H1 (cell line): Measurements from ENCODE around the gene SLC16A9. TPM values are rescaled to one million over a fixed set of nuclear protein-coding genes. Genes with fewer than 3 reads are reported as not detected.

Experiments used
- CTCF ChIA-PET: fragments of 300-600 bp; sonication (Branson Sonifier 250); formaldehyde crosslinking; loops from one replicate; lab custom pipeline; 2021; ENCODE audit not compliant: partially characterized antibody; lab: Charles Lee
- POLR2A ChIA-PET: fragments of 300-600 bp; sonication (Branson Sonifier 250); formaldehyde crosslinking; loops from one replicate; lab custom pipeline; 2021; ENCODE audit warnings: inconsistent platforms; ENCODE audit not compliant: partially characterized antibody; lab: Charles Lee
- DNase-seq, 2 experiments: peaks; one replicate each; pipeline versions ENCODE4 v3.0.0 to v3.0.0-alpha.2; 2010 to 2022; ENCODE audit warnings: low spot score in 2 of 2, low read depth in 1 of 2, mixed read lengths in 1 of 2
- FAIRE-seq: peaks from 2 replicates; lab custom pipeline; 2011; peaks lifted over from hg19 to GRCh38; lab: Jason Lieb, UNC
- H2AFZ ChIP-seq: 2 replicates; pipeline ENCODE4 v1.8.1; 2012; ENCODE audit warnings: low read length, inconsistent platforms
- H2AK5ac ChIP-seq: 2 replicates; pipeline ENCODE4 v1.6.1; 2013; ENCODE audit warnings: low read depth, low read length
- H2BK120ac ChIP-seq: replicated peaks from 2 replicates; pipeline ENCODE3; 2013; ENCODE audit warnings: low read depth, low read length, inconsistent platforms
- H2BK12ac ChIP-seq: 2 replicates; pipeline ENCODE4 v1.6.1; 2013; ENCODE audit warnings: low read depth, low read length
- H2BK15ac ChIP-seq: 2 replicates; pipeline ENCODE4 v1.6.1; 2013; ENCODE audit warnings: low read length
- H2BK20ac ChIP-seq: 2 replicates; pipeline ENCODE4 v1.6.1; 2013; ENCODE audit warnings: low read length
- H2BK5ac ChIP-seq: 2 replicates; pipeline ENCODE4 v1.6.1; 2013; ENCODE audit warnings: low read depth, low read length
- H3K14ac ChIP-seq: 2 replicates; pipeline ENCODE4 v1.6.1; 2013; ENCODE audit warnings: inconsistent platforms; ENCODE audit not compliant: insufficient read length
- H3K18ac ChIP-seq: 2 replicates; pipeline ENCODE4 v1.6.1; 2013; ENCODE audit warnings: low read length; ENCODE audit errors: extremely low read depth
- H3K23ac ChIP-seq: 2 replicates; pipeline ENCODE4 v1.6.1; 2013; ENCODE audit warnings: inconsistent platforms; ENCODE audit not compliant: insufficient read length
- H3K23me2 ChIP-seq: 2 replicates; pipeline ENCODE4 v1.6.1; 2013; ENCODE audit warnings: low read depth, low read length
- H3K27ac ChIP-seq: 2 replicates; pipeline ENCODE4 v1.6.1; 2011; ENCODE audit warnings: low read depth, low read length, inconsistent platforms
- H3K27me3 ChIP-seq, 4 experiments: replicated peaks in 1 of 4; 1 replicate in 1 of 4; 2 replicates in 3 of 4; pipeline versions ENCODE4 v1.6.1 to v1.8.1; 2011 to 2013; ENCODE audit warnings: low read length in 3 of 4, mild to moderate bottlenecking in 3 of 4, inconsistent platforms in 2 of 4, mixed read lengths in 2 of 4, moderate library complexity in 1 of 4; ENCODE audit not compliant: control insufficient read depth in 3 of 4, insufficient read depth in 3 of 4; ENCODE audit errors: extremely low read depth in 1 of 4
- H3K36me3 ChIP-seq, 4 experiments: 2 replicates each; pipeline versions ENCODE4 v1.6.1 to v1.8.1; 2011 to 2013; ENCODE audit warnings: mild to moderate bottlenecking in 4 of 4, low read length in 3 of 4, moderate library complexity in 2 of 4, control low read depth in 1 of 4, inconsistent platforms in 1 of 4; ENCODE audit not compliant: insufficient read depth in 4 of 4, control insufficient read depth in 2 of 4
- H3K4ac ChIP-seq: replicated peaks from 2 replicates; pipeline ENCODE3; 2013; ENCODE audit warnings: low read length, low read depth, mixed read lengths, inconsistent platforms; ENCODE audit not compliant: insufficient read length
- H3K4me1 ChIP-seq, 4 experiments: replicated peaks in 1 of 4; 1 replicate in 1 of 4; 2 replicates in 3 of 4; pipeline versions ENCODE4 v1.6.1 to v1.8.1; 2011 to 2013; ENCODE audit warnings: low read length in 3 of 4, inconsistent platforms in 2 of 4, mixed read lengths in 1 of 4; ENCODE audit not compliant: insufficient read depth in 4 of 4, control insufficient read depth in 3 of 4
- H3K4me2 ChIP-seq, 2 experiments: 2 replicates each; pipeline versions ENCODE4 v1.6.1 to v1.8.1; 2011 to 2013; ENCODE audit warnings: low read depth in 2 of 2, low read length in 2 of 2, control low read depth in 1 of 2, inconsistent platforms in 1 of 2, mild to moderate bottlenecking in 1 of 2; ENCODE audit not compliant: insufficient read depth in 1 of 2
- H3K4me3 ChIP-seq, 4 experiments: fragments of 200-600, 300-600 bp in 1 of 4; sonication (generic), shearing (Covaris generic), sonication (Bioruptor Twin) in 1 of 4; 2 replicates each; pipeline versions ENCODE4 v1.5.1 to v1.8.1; 2011 to 2016; ENCODE audit warnings: low read length in 4 of 4, low read depth in 3 of 4, control low read depth in 2 of 4, inconsistent platforms in 2 of 4, mild to moderate bottlenecking in 2 of 4, mixed read lengths in 1 of 4, moderate library complexity in 1 of 4; ENCODE audit not compliant: insufficient read depth in 2 of 4; ENCODE audit errors: extremely low read depth in 1 of 4
- H3K56ac ChIP-seq: replicated peaks from 2 replicates; pipeline ENCODE3; 2013; ENCODE audit warnings: low read depth, mild to moderate bottlenecking, mixed read lengths, low read length, inconsistent platforms; ENCODE audit not compliant: insufficient read length
- H3K79me1 ChIP-seq: 2 replicates; pipeline ENCODE4 v1.6.1; 2013; ENCODE audit warnings: low read depth, low read length, control low read depth
- H3K79me2 ChIP-seq, 2 experiments: 2 replicates each; pipeline versions ENCODE4 v1.6.1 to v1.8.1; 2012 to 2013; ENCODE audit warnings: low read length in 2 of 2, mild to moderate bottlenecking in 2 of 2, inconsistent platforms in 1 of 2; ENCODE audit not compliant: insufficient read depth in 2 of 2, control insufficient read depth in 1 of 2
- H3K9ac ChIP-seq, 4 experiments: replicated peaks in 1 of 4; 1 replicate in 1 of 4; 2 replicates in 3 of 4; pipeline versions ENCODE4 v1.6.1 to v1.8.1; 2011 to 2013; ENCODE audit warnings: low read depth in 3 of 4, low read length in 3 of 4, control low read depth in 2 of 4, mild to moderate bottlenecking in 2 of 4, moderate library complexity in 2 of 4, inconsistent platforms in 1 of 4; ENCODE audit errors: extremely low read depth in 1 of 4
- H3K9me3 ChIP-seq, 2 experiments: 2 replicates each; pipeline versions ENCODE4 v1.6.1 to v1.8.1; 2012 to 2013; ENCODE audit warnings: mild to moderate bottlenecking in 2 of 2, moderate library complexity in 2 of 2, control low read depth in 1 of 2, inconsistent platforms in 1 of 2, low read depth in 1 of 2, low read length in 1 of 2, mixed read lengths in 1 of 2; ENCODE audit not compliant: insufficient read depth in 2 of 2
- H4K20me1 ChIP-seq, 2 experiments: replicated peaks in 1 of 2; 2 replicates each; pipeline versions ENCODE3 to v1.8.1; 2011 to 2013; ENCODE audit warnings: inconsistent platforms in 2 of 2, low read length in 2 of 2, mild to moderate bottlenecking in 1 of 2; ENCODE audit not compliant: insufficient read depth in 2 of 2, control insufficient read depth in 1 of 2
- H4K5ac ChIP-seq: 2 replicates; pipeline ENCODE4 v1.6.1; 2013; ENCODE audit warnings: low read length, low read depth, mixed read lengths, inconsistent platforms; ENCODE audit not compliant: insufficient read length
- H4K8ac ChIP-seq: 2 replicates; pipeline ENCODE4 v1.8.0; 2013; ENCODE audit warnings: mild to moderate bottlenecking, moderate library complexity, low read length, inconsistent platforms; ENCODE audit not compliant: insufficient read depth; ENCODE audit errors: extremely low read depth
- H4K91ac ChIP-seq: replicated peaks from 2 replicates; pipeline ENCODE3; 2013; ENCODE audit warnings: low read length, mixed read lengths, inconsistent platforms; ENCODE audit not compliant: insufficient read length
- BRCA1 ChIP-seq: IDR thresholded peaks from 2 replicates; pipeline ENCODE4 v1.6.1; 2012; ENCODE audit warnings: low read depth, low read length, improper control_type of control experiment
- CHD1 ChIP-seq: IDR thresholded peaks from 2 replicates; pipeline ENCODE4 v1.6.1; 2012; ENCODE audit warnings: low read depth, low read length, improper control_type of control experiment
- CREB1 ChIP-seq: IDR thresholded peaks from 2 replicates; pipeline ENCODE4 v1.6.1; 2012; ENCODE audit warnings: inconsistent platforms
- GABPA ChIP-seq: IDR thresholded peaks from 2 replicates; pipeline ENCODE4 v1.6.1; 2011; ENCODE audit warnings: mild to moderate bottlenecking, low read length, moderate library complexity, borderline replicate concordance; ENCODE audit not compliant: insufficient read depth
- HDAC6 ChIP-seq: IDR thresholded peaks from one replicate; pipeline ENCODE4 v1.7.1; 2012; ENCODE audit warnings: low read depth, mild to moderate bottlenecking, inconsistent platforms, low read length, moderate library complexity
- KDM1A ChIP-seq: fragments of 200-600, 300-600 bp; sonication (generic); IDR thresholded peaks from 2 replicates; pipeline ENCODE4 v1.7.1; 2016; ENCODE audit warnings: mild to moderate bottlenecking, low read length, borderline replicate concordance
- NANOG ChIP-seq: IDR thresholded peaks from 2 replicates; pipeline ENCODE4 v1.6.1; 2011; ENCODE audit warnings: low read length, low read depth, mild to moderate bottlenecking, inconsistent platforms; ENCODE audit not compliant: insufficient read depth, poor library complexity, severe bottlenecking
- RBBP5 ChIP-seq: IDR thresholded peaks from 2 replicates; pipeline ENCODE4 v1.7.1; 2012; ENCODE audit warnings: low read depth, mild to moderate bottlenecking, inconsistent platforms, low read length, moderate library complexity, borderline replicate concordance
- SIN3A ChIP-seq, 2 experiments: IDR thresholded peaks in 1 of 2; conservative IDR thresholded peaks in 1 of 2; 2 replicates each; pipeline ENCODE4 v1.6.1; 2011 to 2012; ENCODE audit warnings: low read length in 2 of 2, improper control_type of control experiment in 1 of 2, low read depth in 1 of 2, mild to moderate bottlenecking in 1 of 2
- SIRT6 ChIP-seq: IDR thresholded peaks from one replicate; pipeline ENCODE4 v1.7.1; 2012; ENCODE audit warnings: low read length, inconsistent platforms
- SP4 ChIP-seq: IDR thresholded peaks from 2 replicates; pipeline ENCODE4 v1.6.1; 2012; ENCODE audit warnings: low read length, inconsistent platforms
- TCF12 ChIP-seq: IDR thresholded peaks from 2 replicates; pipeline ENCODE4 v1.6.1; 2011; ENCODE audit warnings: low read depth, mild to moderate bottlenecking, low read length
- WGBS, 2 experiments: shearing (Covaris generic) in 1 of 2; methylation state at CpG; one replicate each; pipeline versions ENCODE4 v1.1.6 to v1.1.7; 2013 to 2015; ENCODE audit warnings: low lambda C conversion rate in 2 of 2, mixed read lengths in 2 of 2, inconsistent platforms in 1 of 2, low coverage in 1 of 2, missing lambda C conversion rate in 1 of 2; ENCODE audit not compliant: insufficient replicate concordance in 2 of 2, insufficient coverage in 1 of 2, insufficient read length in 1 of 2; ENCODE audit errors: extremely low coverage in 1 of 2, missing lambda C conversion rate in 1 of 2; 5-methylcytosine and 5-hydroxymethylcytosine counted together
- polyA plus RNA-seq, 7 experiments: library from polyadenylated mRNA; depleted of rRNA in 3 of 7; stranded (reverse) in 5 of 7; unstranded in 2 of 7; fragments of >200 nt in 5 of 7; fragments of 200-250 nt in 2 of 7; gene quantifications; 1 replicate in 5 of 7; 2 replicates in 1 of 7; 4 replicates in 1 of 7; pipeline versions ENCODE4 v1.2.1 to v1.2.3, GENCODE V29; 2011 to 2013; ENCODE audit warnings: missing spikeins in 2 of 7, mixed read lengths in 2 of 7
- total RNA-seq: library from RNA; stranded (reverse); fragmentation: NEBNext Ultra II Directional; extraction: Animal tissue kit (Norgen Biotek cat#: 25700); gene quantifications from 2 replicates; pipeline ENCODE4 v1.2.1, GENCODE V29; 2021
- TF ChIP-seq, protein P1 (sequence below): IDR thresholded peaks from 2 replicates; pipeline ENCODE4 v1.6.1; 2012; ENCODE audit warnings: inconsistent platforms
- TF ChIP-seq, protein P2 (sequence below): IDR thresholded peaks from 2 replicates; pipeline ENCODE4 v1.6.1; 2011; ENCODE audit warnings: low read depth, mild to moderate bottlenecking, low read length; ENCODE audit not compliant: insufficient read depth

SLC16A9 gene
- total and polyA plus RNA-seq, 2 of the 8 experiments (the other 6 are each of a cell fraction or from before 2014, with no cell fraction given), result 11.2 to 20.5 TPM

DNA sequence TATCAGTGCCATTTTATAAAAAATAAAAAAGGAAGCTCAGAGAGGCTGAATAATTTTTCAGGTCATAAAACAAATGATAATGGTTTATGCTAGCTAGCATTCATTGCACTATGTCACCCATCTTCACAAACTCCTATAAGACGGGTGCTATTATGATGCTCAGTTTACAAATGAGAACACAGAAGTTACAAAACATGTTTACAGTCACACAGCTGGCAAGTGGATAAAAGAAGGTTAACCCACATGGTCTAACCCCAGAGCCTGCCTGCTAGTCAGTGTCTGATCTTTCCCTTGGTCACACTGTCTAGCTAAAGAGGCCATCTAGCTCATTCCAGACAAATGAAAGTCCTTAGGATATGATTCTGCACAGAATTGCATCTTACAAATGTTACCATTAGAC is 39.4 kb downstream of the SLC16A9 start:
- Histone ChIP-seq H2AFZ (no peak overlapping the region), H3K4ac (no peak overlapping the region), H3K23me2 (no peaks in the 10 kb centered on the region), H4K91ac (no peak overlapping the region), H3K79me1 (no peaks in the 10 kb centered on the region), H3K4me1 (peaks cover 0 to 2% (median 0%) of the 10 kb centered on the region in 4 experiments; a peak in 2 of 7 replicates), H3K4me3 (no peak overlapping the region), H3K9ac (no peak overlapping the region), H4K8ac (no peak overlapping the region), H3K23ac (no peak overlapping the region), H3K27ac (no peak overlapping the region), H2BK20ac (no peak overlapping the region), H2BK5ac (no peak overlapping the region), H2AK5ac (no peak overlapping the region), H2BK12ac (no peak overlapping the region), H3K9me3 (no peaks in the 10 kb centered on the region), H3K4me2 (no peak overlapping the region), H3K18ac (no peak overlapping the region), H3K79me2 (no peaks in the 10 kb centered on the region; a peak in 1 of 4 replicates), H3K27me3 (no peaks in the 10 kb centered on the region), H4K20me1 (no peaks in the 10 kb centered on the region), H2BK15ac (no peak overlapping the region), H3K14ac (no peak overlapping the region), H3K36me3 (peaks cover 0 to 19% (median 8%) of the 10 kb centered on the region in 4 experiments; a peak in 5 of 8 replicates), H4K5ac (no peak overlapping the region), H2BK120ac (no peak overlapping the region), H3K56ac (no peak overlapping the region)
- FAIRE-seq, result no peak
- DNase-seq, result no peak
- CTCF ChIA-PET, result interaction anchor here (0.5 to 3.4 kb wide), 12 partner anchors 9 to 378 kb away, joined by 3 to 18 read pairs (median 5); no protein-coding TSS in a partner anchor
- WGBS, 2 experiments, result 88% methylated on average over 1 of the region's 1 CpG; no CpG with 5 or more reads in 1 of the 2 experiments
- POLR2A ChIA-PET, result interaction anchor here (0.5 kb wide), 1 partner anchor 387 kb away, joined by 3 read pairs; no protein-coding TSS in a partner anchor
- TF ChIP-seq, protein P1, sequence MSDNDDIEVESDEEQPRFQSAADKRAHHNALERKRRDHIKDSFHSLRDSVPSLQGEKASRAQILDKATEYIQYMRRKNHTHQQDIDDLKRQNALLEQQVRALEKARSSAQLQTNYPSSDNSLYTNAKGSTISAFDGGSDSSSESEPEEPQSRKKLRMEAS, result no peak
- no peak for TF ChIP-seq TCF12
- no peak for TF ChIP-seq CREB1
- no peak for TF ChIP-seq SIN3A (conservative IDR thresholded peaks at IDR 0.05 in 1 of 2, IDR thresholded peaks at IDR 0.05 in 1 of 2; ENCODE audit: low read depth in 1 of 2, low read length in 2 of 2)
- TF ChIP-seq HDAC6, result no peak
- TF ChIP-seq SIRT6, result no peak
- TF ChIP-seq NANOG, result no peak
- TF ChIP-seq RBBP5, result no peak
- no peak for TF ChIP-seq BRCA1
- TF ChIP-seq KDM1A, result no peak
- no peak for TF ChIP-seq GABPA
- TF ChIP-seq, protein P2, sequence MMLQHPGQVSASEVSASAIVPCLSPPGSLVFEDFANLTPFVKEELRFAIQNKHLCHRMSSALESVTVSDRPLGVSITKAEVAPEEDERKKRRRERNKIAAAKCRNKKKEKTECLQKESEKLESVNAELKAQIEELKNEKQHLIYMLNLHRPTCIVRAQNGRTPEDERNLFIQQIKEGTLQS, result no peak
- TF ChIP-seq CHD1, result no peak
- TF ChIP-seq SP4, result no peak
